K562 (cell line): ENCODE measurements around the gene SAV1. TPM values are rescaled to one million over a fixed set of nuclear protein-coding genes. Genes with fewer than 3 reads are reported as not detected.

Experiments
- HMGN3 ChIP-seq: IDR thresholded peaks from 2 replicates; pipeline ENCODE4 v1.6.1; 2011; ENCODE audit warnings: borderline replicate concordance, low read depth, mild to moderate bottlenecking, mixed read lengths, low read length; ENCODE audit not compliant: insufficient read length; ENCODE audit errors: extremely low read depth
- SRSF1 ChIP-seq: fragments of 200-400 bp; formaldehyde crosslinking; IDR thresholded peaks from 2 replicates; pipeline ENCODE4 v1.6.1; 2017; ENCODE audit warnings: mild to moderate bottlenecking, low read depth, low read length, moderate library complexity
- ZKSCAN3 ChIP-seq: fragments of 250-450 bp; sonication (Bioruptor Pico); IDR thresholded peaks from 2 replicates; pipeline ENCODE4 v1.4.0; 2020
- ZNF212 ChIP-seq: fragments of 450-650 bp; formaldehyde crosslinking; IDR thresholded peaks from 2 replicates; pipeline ENCODE4 v1.4.0; 2020; ENCODE audit warnings: mild to moderate bottlenecking
- polyA plus RNA-seq, 8 experiments: library from polyadenylated mRNA; depleted of rRNA in 4 of 8; stranded (reverse) in 5 of 8; unstranded in 3 of 8; fragments of >200 nt; fragmentation: Nextera tagmentation in 2 of 8; fragmentation: Illumina TruSeq in 1 of 8; extraction: Ambion mirVana in 2 of 8; extraction: Trizol in 1 of 8; gene quantifications; 2 replicates each; pipeline versions ENCODE4 v1.2.1 to v1.2.3, GENCODE V29; 2011 to 2014; ENCODE audit warnings: inconsistent platforms in 1 of 8, missing spikeins in 1 of 8
- total RNA-seq, 7 experiments: library from RNA; depleted of rRNA in 6 of 7; stranded (reverse); fragments of >200 nt in 6 of 7; fragmentation: Illumina TruSeq in 2 of 7; extraction: Trizol in 2 of 7; gene quantifications; 2 replicates each; pipeline versions ENCODE4 v1.2.1 to v1.2.3, GENCODE V29; 2011 to 2021; ENCODE audit warnings: low replicate concordance in 1 of 7
- TF ChIP-seq, protein P1 (sequence below): fragments of 200-600 bp; sonication (generic); IDR thresholded peaks from one replicate; pipeline ENCODE4 v1.6.1; 2012; ENCODE audit warnings: mild to moderate bottlenecking, low read depth, low read length, inconsistent platforms
- TF ChIP-seq, protein P2 (sequence below): fragments of 250-450 bp; sonication (Bioruptor Pico); IDR thresholded peaks from 2 replicates; pipeline ENCODE4 v1.8.0; 2022; ENCODE audit warnings: inconsistent platforms, mild to moderate bottlenecking, moderate library complexity, borderline replicate concordance
- TF ChIP-seq, protein P3 (sequence below): fragments of 250-450 bp; sonication (Bioruptor Pico); IDR thresholded peaks from 2 replicates; pipeline ENCODE4 v1.5.0; 2021; ENCODE audit warnings: mild to moderate bottlenecking, moderate library complexity

SAV1 gene
- total and polyA plus RNA-seq, 9 of the 15 experiments (the other 6 are each of a cell fraction or from before 2014, with no cell fraction given), result 6.5 to 18.1 (median 16.1) TPM

DNA sequence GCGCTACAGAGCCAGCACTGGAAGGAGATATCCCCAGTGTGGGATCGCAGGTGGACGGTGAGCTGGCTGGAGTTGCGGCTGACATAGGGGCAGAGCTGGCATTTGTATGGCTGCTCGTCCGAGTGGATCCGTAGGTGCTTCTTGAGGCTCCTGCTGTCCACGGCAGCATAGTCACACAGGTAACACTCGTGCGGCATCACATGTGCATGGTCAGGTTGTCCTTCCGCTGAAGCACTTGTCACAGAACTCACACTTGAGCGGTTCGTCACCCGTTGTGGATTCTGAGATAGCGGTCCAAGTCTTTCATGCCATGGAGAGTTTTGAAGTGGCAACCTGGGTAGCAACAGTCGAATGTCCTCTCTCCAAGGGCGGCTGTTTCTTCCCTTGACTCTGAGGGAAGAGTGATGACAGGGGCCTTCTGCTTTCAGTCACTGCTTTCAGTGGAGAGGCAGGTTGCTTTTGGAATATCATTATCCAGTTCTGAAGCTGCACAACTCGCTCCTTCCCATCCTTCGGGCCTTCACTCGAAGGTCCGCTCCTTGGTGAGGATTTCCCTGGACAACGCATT is 37.0 kb upstream of the SAV1 start (continued):
- TF ChIP-seq, protein P1, sequence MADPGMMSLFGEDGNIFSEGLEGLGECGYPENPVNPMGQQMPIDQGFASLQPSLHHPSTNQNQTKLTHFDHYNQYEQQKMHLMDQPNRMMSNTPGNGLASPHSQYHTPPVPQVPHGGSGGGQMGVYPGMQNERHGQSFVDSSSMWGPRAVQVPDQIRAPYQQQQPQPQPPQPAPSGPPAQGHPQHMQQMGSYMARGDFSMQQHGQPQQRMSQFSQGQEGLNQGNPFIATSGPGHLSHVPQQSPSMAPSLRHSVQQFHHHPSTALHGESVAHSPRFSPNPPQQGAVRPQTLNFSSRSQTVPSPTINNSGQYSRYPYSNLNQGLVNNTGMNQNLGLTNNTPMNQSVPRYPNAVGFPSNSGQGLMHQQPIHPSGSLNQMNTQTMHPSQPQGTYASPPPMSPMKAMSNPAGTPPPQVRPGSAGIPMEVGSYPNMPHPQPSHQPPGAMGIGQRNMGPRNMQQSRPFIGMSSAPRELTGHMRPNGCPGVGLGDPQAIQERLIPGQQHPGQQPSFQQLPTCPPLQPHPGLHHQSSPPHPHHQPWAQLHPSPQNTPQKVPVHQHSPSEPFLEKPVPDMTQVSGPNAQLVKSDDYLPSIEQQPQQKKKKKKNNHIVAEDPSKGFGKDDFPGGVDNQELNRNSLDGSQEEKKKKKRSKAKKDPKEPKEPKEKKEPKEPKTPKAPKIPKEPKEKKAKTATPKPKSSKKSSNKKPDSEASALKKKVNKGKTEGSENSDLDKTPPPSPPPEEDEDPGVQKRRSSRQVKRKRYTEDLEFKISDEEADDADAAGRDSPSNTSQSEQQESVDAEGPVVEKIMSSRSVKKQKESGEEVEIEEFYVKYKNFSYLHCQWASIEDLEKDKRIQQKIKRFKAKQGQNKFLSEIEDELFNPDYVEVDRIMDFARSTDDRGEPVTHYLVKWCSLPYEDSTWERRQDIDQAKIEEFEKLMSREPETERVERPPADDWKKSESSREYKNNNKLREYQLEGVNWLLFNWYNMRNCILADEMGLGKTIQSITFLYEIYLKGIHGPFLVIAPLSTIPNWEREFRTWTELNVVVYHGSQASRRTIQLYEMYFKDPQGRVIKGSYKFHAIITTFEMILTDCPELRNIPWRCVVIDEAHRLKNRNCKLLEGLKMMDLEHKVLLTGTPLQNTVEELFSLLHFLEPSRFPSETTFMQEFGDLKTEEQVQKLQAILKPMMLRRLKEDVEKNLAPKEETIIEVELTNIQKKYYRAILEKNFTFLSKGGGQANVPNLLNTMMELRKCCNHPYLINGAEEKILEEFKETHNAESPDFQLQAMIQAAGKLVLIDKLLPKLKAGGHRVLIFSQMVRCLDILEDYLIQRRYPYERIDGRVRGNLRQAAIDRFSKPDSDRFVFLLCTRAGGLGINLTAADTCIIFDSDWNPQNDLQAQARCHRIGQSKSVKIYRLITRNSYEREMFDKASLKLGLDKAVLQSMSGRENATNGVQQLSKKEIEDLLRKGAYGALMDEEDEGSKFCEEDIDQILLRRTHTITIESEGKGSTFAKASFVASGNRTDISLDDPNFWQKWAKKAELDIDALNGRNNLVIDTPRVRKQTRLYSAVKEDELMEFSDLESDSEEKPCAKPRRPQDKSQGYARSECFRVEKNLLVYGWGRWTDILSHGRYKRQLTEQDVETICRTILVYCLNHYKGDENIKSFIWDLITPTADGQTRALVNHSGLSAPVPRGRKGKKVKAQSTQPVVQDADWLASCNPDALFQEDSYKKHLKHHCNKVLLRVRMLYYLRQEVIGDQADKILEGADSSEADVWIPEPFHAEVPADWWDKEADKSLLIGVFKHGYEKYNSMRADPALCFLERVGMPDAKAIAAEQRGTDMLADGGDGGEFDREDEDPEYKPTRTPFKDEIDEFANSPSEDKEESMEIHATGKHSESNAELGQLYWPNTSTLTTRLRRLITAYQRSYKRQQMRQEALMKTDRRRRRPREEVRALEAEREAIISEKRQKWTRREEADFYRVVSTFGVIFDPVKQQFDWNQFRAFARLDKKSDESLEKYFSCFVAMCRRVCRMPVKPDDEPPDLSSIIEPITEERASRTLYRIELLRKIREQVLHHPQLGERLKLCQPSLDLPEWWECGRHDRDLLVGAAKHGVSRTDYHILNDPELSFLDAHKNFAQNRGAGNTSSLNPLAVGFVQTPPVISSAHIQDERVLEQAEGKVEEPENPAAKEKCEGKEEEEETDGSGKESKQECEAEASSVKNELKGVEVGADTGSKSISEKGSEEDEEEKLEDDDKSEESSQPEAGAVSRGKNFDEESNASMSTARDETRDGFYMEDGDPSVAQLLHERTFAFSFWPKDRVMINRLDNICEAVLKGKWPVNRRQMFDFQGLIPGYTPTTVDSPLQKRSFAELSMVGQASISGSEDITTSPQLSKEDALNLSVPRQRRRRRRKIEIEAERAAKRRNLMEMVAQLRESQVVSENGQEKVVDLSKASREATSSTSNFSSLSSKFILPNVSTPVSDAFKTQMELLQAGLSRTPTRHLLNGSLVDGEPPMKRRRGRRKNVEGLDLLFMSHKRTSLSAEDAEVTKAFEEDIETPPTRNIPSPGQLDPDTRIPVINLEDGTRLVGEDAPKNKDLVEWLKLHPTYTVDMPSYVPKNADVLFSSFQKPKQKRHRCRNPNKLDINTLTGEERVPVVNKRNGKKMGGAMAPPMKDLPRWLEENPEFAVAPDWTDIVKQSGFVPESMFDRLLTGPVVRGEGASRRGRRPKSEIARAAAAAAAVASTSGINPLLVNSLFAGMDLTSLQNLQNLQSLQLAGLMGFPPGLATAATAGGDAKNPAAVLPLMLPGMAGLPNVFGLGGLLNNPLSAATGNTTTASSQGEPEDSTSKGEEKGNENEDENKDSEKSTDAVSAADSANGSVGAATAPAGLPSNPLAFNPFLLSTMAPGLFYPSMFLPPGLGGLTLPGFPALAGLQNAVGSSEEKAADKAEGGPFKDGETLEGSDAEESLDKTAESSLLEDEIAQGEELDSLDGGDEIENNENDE, result no peak
- TF ChIP-seq, protein P2, sequence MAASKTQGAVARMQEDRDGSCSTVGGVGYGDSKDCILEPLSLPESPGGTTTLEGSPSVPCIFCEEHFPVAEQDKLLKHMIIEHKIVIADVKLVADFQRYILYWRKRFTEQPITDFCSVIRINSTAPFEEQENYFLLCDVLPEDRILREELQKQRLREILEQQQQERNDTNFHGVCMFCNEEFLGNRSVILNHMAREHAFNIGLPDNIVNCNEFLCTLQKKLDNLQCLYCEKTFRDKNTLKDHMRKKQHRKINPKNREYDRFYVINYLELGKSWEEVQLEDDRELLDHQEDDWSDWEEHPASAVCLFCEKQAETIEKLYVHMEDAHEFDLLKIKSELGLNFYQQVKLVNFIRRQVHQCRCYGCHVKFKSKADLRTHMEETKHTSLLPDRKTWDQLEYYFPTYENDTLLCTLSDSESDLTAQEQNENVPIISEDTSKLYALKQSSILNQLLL (CRISPR knock-in tag), result no peak
- no peak for TF ChIP-seq ZKSCAN3 (CRISPR knock-in tag)
- no peak for TF ChIP-seq SRSF1
- no peak for TF ChIP-seq ZNF212 (CRISPR knock-in tag)
- TF ChIP-seq HMGN3, result no peak
- TF ChIP-seq, protein P3, sequence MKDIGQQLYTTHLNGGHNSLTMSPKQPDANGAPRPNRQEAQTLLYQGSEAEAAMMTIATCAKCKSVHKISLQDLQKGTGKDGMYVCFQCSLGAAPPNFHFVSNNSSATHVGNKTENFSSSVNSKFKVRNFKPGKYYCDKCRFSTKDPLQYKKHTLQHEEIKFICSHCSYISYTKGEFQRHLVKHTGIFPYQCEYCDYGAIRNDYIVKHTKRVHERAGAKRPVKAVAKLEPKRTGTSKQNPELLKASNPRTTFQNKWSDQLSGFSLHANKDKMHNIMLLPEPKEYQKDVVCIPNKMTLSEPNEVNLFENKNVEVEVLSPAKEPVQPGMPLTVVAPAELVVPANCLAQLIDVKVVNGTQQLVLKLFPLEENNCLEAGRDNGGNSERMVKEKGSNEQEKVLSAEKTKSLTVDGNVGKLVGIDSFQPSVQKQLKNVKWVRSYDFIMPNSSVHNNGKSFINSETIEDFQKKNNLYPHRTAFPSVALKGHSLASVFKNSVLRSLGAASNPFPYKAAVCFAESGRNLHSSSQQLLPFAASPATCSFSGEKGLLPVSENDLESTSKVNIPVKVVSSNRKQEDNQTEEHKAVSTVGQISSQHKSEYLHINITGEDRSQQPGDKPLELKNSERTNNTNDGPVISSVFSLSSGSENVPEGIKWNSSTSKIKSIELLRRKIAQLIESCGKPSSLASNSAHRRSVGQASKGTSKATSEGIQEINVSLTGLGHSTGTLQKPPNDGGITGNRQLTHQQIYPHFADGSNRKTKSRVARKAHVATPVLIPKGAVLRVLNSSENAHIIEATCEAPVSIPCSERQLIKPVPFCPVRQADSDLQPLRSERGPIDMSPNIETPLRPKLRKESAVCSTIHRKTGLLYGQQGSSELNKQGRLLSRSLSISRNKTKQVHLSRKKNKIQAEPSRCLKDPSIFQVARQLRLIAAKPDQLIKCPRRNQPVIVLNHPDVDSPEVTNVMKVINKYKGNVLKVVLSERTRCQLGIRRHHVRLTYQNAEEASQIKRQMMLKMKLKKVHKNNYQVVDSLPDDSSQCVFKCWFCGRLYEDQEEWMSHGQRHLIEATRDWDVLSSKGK (CRISPR knock-in tag), result no peak
